Stimulated activated CD8-positive, alpha-beta memory T cell treated with anti-CD3 and anti-CD28 coated beads, Interleukin-4, amount 100 ng/mL, for 1 hour (primary cell): ENCODE data around the gene DNAI1.
"Not testable (repeated sequence)": the region's sequence is repeated elsewhere in the genome, so short reads cannot be mapped to it uniquely, and the experiment has no call there.

Experiments
- DNase-seq, 2 donors: peaks; one replicate each; pipeline ENCODE4 v3.0.0-alpha.2; 2020; ENCODE audit warnings: low read depth in 2 of 2, low spot score in 1 of 2

The DNAI1 gene

GRCh38 chr9:34512131-34513078 is 53.8 kb downstream of the DNAI1 start:
- DNase-seq: no peak

GRCh38 chr9:34513567-34514214 is 55.1 kb downstream of the DNAI1 start:
- no peak for DNase-seq

GRCh38 chr9:34514401-34514800 is 55.8 kb downstream of the DNAI1 start:
- DNase-seq: no peak

- DNase-seq: no peak
These were observed 56.2 kb downstream of the DNAI1 start for GRCh38 chr9:34514816-34515215.

- no peak for DNase-seq
These were observed 57.4 kb downstream of the DNAI1 start for GRCh38 chr9:34515959-34516358.

- DNase-seq: no peak
These were observed 58.6 kb downstream of the DNAI1 start for GRCh38 chr9:34517185-34517584.

- no peak for DNase-seq
These were observed 59.6 kb downstream of the DNAI1 start for GRCh38 chr9:34518110-34518616.

- no peak for DNase-seq
These were observed 60.3 kb downstream of the DNAI1 start for GRCh38 chr9:34518896-34519295.

GRCh38 chr9:34519321-34520020 is 60.9 kb downstream of the DNAI1 start:
- DNase-seq: no peak

- no peak for DNase-seq
These were observed 61.5 kb downstream of the DNAI1 start for GRCh38 chr9:34520096-34520495.

- DNase-seq: no peak
These were observed 62.1 kb downstream of the DNAI1 start for GRCh38 chr9:34520505-34521385.

GRCh38 chr9:34521406-34522045 is 62.9 kb downstream of the DNAI1 start:
- no peak for DNase-seq

GRCh38 chr9:34522091-34522887 is 63.7 kb downstream of the DNAI1 start:
- DNase-seq: no peak

- DNase-seq: peak; percentile 76 to 79
These were observed 64.6 kb downstream of the DNAI1 start, which contains the start of gene ENHO for GRCh38 chr9:34522971-34523797. Gene ENHO (minus strand): TSS chr9:34522990. CDS start chr9:34521695, 1,295 bp downstream.

- no peak for DNase-seq
These were observed 65.7 kb downstream of the DNAI1 start for GRCh38 chr9:34524349-34524748.

- no peak for DNase-seq
These were observed 67.4 kb downstream of the DNAI1 start for GRCh38 chr9:34526026-34526425.

GRCh38 chr9:34532041-34532440 is 73.4 kb downstream of the DNAI1 start:
- DNase-seq: not testable (repeated sequence)

GRCh38 chr9:34536685-34537084 is 78.1 kb downstream of the DNAI1 start:
- DNase-seq: no peak
